HEK293T (cell line): ENCODE results near the gene INTS6L.

Experiments
- ELF4 ChIP-seq: fragments of 450-650 bp; IDR thresholded peaks from 2 replicates; pipeline ENCODE4 v1.6.1; 2017; ENCODE audit warnings: antibody characterized with exemption
- FOXK2 ChIP-seq: fragments of 450-650 bp; IDR thresholded peaks from 2 replicates; pipeline ENCODE4 v1.6.1; 2016; ENCODE audit warnings: mild to moderate bottlenecking
- FOXM1 ChIP-seq: fragments of 450-650 bp; IDR thresholded peaks from 2 replicates; pipeline ENCODE4 v1.6.1; 2017; ENCODE audit warnings: mild to moderate bottlenecking, borderline replicate concordance
- L3MBTL2 ChIP-seq: fragments of 450-650 bp; conservative IDR thresholded peaks from 2 replicates; pipeline ENCODE4 v1.6.1; 2016; ENCODE audit warnings: mild to moderate bottlenecking
- SP1 ChIP-seq: fragments of 450-650 bp; IDR thresholded peaks from 2 replicates; pipeline ENCODE4 v1.6.1; 2017
- TARDBP ChIP-seq: fragments of 450-650 bp; IDR thresholded peaks from 2 replicates; pipeline ENCODE4 v1.6.1; 2016

DNA sequence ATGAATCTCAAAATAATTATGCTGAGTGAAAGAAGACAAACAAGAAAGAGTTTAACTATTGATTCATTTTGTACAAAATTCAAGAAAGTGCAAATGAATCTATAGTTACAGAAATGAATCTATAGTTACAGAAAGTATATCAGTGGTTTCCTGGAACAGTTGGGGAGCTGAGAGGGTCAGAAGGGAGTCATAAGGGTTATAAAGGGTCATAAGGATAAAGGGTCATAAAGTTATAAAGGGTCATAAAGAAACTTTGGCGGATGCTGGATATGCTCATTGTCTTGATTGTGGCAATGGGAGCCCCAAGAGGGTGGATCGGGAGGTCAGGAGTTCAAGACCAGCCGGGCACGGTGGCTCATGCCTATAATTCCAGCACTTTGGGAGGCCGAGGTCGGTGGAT lies 26.0 kb upstream of the INTS6L start:
- TF ChIP-seq TARDBP (no peak), SP1 (no peak), FOXM1 (no peak), FOXK2 (no peak), L3MBTL2 (no peak), ELF4 (no peak)
